GM21786 (cell line): ENCODE measurements around the gene IGFALS.

Source experiments
- ATAC-seq: cut with Tn5 transposase; IDR thresholded peaks from one replicate; pipeline ENCODE4 v1.9.1; 2021; ENCODE audit not compliant: unreplicated experiment

IGFALS gene

DNA sequence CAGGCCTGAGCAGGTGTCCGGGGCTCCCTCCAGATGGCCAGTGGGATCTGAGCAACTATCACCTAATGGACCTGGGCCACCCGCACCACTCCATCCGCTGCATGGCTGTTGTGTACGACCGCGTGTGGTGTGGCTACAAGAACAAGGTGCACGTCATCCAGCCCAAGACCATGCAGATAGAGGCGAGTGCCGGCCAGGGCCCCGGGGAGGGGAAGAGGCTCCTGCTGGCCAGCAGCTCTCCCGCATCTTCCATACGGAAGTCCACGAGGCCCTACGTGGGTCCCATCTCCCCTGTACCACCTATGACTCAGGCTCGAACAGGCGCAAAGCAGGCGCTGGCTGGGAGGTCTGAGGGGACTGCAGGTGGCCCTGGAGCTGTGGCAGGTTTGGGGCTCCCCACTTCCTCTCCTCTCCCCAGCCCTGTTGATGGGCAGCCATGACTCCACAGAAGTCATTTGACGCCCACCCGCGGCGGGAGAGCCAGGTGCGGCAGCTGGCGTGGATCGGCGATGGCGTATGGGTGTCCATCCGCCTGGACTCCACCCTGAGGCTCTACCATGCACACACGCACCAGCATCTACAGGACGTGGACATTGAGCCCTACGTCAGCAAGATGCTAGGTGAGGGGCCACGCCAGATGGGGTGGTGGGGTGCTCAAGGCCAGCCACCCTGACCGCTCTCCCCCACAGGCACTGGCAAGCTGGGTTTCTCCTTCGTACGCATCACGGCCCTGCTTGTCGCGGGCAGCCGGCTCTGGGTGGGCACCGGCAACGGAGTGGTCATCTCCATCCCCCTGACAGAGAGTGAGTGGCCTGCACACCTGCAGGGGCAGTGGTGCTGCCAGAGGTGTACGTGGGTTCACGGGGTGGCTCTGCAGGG is 26.1 kb downstream of the IGFALS start:
- ATAC-seq = no peak

GRCh38 chr16:1766701-1767100 is 26.8 kb downstream of the IGFALS start:
- no peak for ATAC-seq

- no peak for ATAC-seq
These were observed 27.3 kb downstream of the IGFALS start for GRCh38 chr16:1766231-1766630.

GRCh38 chr16:1765826-1766225 is 27.7 kb downstream of the IGFALS start:
- ATAC-seq = no peak

DNA sequence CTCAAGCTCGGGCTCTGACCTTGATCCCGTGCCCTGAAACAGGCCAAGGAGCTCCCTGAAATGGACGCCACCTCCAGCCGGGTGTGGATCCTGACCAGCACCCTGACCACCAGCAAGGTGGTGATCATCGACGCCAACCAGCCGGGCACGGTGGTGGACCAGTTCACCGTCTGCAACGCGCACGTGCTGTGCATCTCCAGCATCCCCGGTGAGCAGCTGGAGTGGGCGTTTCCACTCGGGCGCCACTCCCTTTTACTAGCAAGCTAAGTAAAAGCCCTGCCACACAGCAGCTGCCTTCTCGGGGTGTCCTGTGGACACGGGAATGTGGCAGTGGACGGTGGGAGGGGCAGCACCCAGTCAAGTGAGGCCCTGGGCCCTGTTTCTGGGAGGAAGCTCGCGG is 28.5 kb downstream of the IGFALS start:
- no peak for ATAC-seq

DNA sequence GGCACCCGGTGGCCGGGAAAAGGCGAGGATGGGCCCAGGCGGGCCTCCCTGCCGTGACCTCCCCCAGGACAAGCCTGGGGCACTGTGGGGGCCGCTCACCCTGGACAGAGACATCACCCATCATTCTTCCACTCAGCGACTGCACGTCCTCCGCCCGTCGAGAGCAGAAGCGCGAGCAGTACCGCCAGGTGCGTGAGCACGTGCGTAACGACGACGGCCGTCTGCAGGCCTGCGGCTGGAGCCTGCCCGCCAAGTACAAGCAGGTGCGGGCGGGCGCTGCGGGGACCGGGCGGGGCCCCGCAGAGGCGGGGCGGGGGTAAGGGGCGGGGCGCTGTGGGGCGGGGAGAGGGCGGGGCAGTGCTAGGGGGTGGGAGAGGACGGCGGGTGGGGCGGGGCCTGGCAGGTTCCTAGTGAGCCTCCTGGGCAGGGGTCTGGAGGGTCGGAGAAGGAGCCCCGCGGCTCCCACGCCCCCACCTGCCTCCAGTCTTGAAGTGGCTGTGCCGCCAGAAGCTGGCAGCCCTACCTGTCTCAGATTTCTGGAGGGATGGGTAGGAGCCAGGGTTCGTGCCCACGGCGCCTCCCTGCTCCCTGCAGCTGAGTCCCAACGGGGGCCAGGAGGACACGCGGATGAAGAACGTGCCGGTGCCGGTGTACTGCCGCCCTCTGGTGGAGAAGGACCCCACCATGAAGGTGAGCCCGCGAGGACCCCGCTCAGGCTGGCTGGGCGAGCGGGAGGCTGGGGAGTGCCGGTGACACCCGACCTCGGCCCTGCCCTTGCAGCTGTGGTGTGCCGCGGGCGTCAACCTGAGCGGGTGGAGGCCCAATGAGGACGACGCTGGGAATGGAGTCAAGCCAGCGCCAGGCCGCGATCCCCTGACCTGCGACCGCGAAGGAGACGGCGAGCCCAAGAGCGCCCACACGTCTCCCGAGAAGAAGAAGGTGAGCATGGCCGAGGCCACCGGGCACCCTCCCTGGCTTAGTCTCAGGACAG is 29.7 kb downstream of the IGFALS start:
- ATAC-seq = no peak

- ATAC-seq = no peak
These were observed 30.5 kb downstream of the IGFALS start for GRCh38 chr16:1762879-1763520.

GRCh38 chr16:1762196-1762878 is 31.2 kb downstream of the IGFALS start:
- no peak for ATAC-seq

- no peak for ATAC-seq
These were observed 31.8 kb downstream of the IGFALS start for GRCh38 chr16:1761751-1762150.

DNA sequence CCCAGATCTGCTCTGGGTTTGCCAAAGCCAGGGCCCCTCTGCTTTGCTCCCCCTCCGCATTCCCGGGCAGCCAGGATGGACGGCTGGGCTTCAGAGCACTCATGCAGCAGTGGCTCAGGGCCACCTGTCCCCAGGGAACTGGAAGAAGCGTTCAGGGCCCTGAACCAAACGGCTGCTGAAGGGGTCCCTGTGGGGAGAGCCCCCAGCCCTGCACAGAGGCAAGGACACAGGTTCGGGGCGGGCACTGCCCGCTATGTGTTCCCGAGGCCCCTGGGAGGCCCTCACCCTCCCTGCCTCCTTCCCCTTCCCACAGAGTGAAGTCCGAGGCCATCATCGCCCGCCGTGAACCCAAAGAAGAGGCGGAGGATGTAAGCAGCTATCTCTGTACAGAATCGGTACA is 32.6 kb downstream of the IGFALS start:
- no peak for ATAC-seq

DNA sequence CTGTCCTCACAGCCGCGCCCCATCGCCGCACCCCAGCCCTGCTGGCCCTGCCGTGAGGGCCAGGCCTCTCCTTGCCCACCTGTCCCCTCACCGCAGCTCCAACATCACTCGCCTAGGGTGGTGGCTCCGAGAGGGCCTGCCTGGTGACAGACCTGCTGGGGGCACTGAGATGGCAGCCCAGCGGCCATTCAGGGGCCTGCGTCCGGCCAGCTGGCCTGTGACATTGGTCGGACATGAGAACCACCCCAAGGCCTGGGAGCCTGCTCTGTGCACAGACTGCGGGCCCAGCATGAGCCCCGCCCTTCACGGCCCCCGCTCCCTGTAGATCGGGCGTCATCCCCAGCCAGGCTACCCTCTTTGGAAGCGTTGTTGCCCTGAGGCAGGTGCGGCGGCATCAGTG is 34.0 kb downstream of the IGFALS start:
- ATAC-seq = no peak

DNA sequence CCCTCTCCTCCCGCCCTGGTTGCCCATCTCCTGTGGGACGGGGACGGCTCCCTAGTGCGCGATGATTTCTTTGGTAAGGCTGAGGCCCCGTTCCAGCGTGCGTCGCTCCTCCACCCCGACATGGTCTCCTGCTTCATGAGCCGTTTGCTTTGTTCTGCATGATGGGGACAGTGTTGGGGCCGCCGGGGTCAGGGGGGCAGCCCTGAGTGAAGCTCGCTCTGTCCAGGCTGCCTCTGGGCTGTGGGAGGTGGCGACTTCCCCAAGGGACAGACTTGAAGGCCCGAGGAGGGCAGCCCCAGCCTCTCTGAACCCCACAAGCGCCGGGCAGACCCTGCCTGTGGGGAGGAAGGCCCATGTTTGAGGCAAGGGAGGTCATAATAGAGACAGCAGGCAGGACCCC is 34.6 kb downstream of the IGFALS start:
- no peak for ATAC-seq

- no peak for ATAC-seq
These were observed 35.6 kb downstream of the IGFALS start for GRCh38 chr16:1757714-1758461.

GRCh38 chr16:1754204-1754603 is 39.3 kb downstream of the IGFALS start:
- ATAC-seq = no peak

- no peak for ATAC-seq
These were observed 40.7 kb downstream of the IGFALS start for GRCh38 chr16:1752853-1753252.

GRCh38 chr16:1751946-1752345 is 41.6 kb downstream of the IGFALS start:
- ATAC-seq = no peak

GRCh38 chr16:1749152-1750117 is 44.1 kb downstream of the IGFALS start:
- ATAC-seq = no peak

- no peak for ATAC-seq
These were observed 45.6 kb downstream of the IGFALS start for GRCh38 chr16:1747934-1748333.

DNA sequence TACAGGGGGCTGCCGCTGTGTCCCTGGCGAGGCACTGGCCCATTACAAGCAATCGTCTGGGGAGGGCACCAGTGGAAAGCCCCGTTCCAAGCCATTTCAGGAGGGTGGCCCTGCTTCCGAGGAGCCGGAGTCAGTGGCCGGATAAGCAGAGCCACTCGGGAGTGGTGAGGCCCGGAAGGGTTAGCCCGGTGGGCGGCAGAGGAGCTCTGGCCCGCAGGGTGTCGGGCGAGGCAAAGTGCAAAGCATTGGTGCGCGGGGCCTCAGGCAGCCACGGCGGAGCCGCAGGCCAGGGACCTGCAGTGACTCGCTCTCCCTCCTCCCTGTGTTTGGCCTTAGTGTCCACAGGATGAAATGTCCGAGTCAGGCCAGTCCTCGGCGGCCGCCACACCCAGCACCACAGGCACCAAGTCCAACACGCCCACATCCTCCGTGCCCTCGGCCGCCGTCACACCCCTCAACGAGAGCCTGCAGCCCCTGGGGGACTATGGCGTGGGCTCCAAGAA is 46.8 kb downstream of the IGFALS start:
- ATAC-seq = no peak
